HepG2 (cell line): ENCODE results near the gene THOC6. TPM values are rescaled to one million over a fixed set of nuclear protein-coding genes. Genes with fewer than 3 reads are reported as not detected.

Source experiments
- BORCS8-MEF2B ChIP-seq: sonication (generic); formaldehyde crosslinking; IDR thresholded peaks from 2 replicates; pipeline ENCODE4 v1.8.0; 2022; ENCODE audit warnings: mild to moderate bottlenecking, missing genetic modification reagents
- MTA1 ChIP-seq: sonication (generic); formaldehyde crosslinking; IDR thresholded peaks from 2 replicates; pipeline ENCODE4 v1.4.0; 2020; ENCODE audit warnings: missing genetic modification reagents, mild to moderate bottlenecking, borderline replicate concordance
- POLR2A ChIP-seq, 2 experiments: IDR thresholded peaks; 2 replicates each; pipeline ENCODE4 v1.6.1; 2011; ENCODE audit warnings: low read depth in 2 of 2, low read length in 2 of 2, mild to moderate bottlenecking in 1 of 2, moderate library complexity in 1 of 2; ENCODE audit not compliant: insufficient read depth in 1 of 2
- TBX3 ChIP-seq: fragments of 450-650 bp; IDR thresholded peaks from 2 replicates; pipeline ENCODE4 v1.6.1; 2017; ENCODE audit warnings: antibody characterized with exemption, mild to moderate bottlenecking, inconsistent platforms, borderline replicate concordance
- YY1 ChIP-seq: IDR thresholded peaks from 2 replicates; pipeline ENCODE4 v1.6.1; 2011; ENCODE audit warnings: low read length, low read depth, moderate library complexity, mild to moderate bottlenecking; ENCODE audit not compliant: insufficient read depth, insufficient replicate concordance
- ZNF30 ChIP-seq: sonication (generic); formaldehyde crosslinking; IDR thresholded peaks from 2 replicates; pipeline ENCODE4 v1.5.0; 2020; ENCODE audit warnings: mild to moderate bottlenecking, missing genetic modification reagents
- polyA plus RNA-seq, 8 experiments: library from polyadenylated mRNA; depleted of rRNA in 3 of 8; stranded (reverse) in 7 of 8; unstranded in 1 of 8; fragments of >200 nt; fragmentation: Illumina TruSeq in 4 of 8; extraction: Trizol in 4 of 8; gene quantifications; 2 replicates each; pipeline versions ENCODE4 v1.2.1 to v1.2.3, GENCODE V29; 2011 to 2016; ENCODE audit warnings: low read depth in 4 of 8, missing spikeins in 1 of 8, mixed read lengths in 1 of 8; ENCODE audit not compliant: insufficient read depth in 1 of 8
- total RNA-seq, 5 experiments: library from RNA; depleted of rRNA; stranded (reverse); fragments of >200 nt; fragmentation: Illumina TruSeq; extraction: Trizol; gene quantifications; 2 replicates each; pipeline ENCODE4 v1.2.3, GENCODE V29; 2016; ENCODE audit warnings: low read depth in 1 of 5
- TF ChIP-seq, protein P1 (sequence below): sonication (generic); formaldehyde crosslinking; IDR thresholded peaks from 2 replicates; pipeline ENCODE4 v1.8.0; 2022; ENCODE audit warnings: mild to moderate bottlenecking, missing genetic modification reagents, borderline replicate concordance
- TF ChIP-seq, protein P2 (sequence below): sonication (generic); formaldehyde crosslinking; IDR thresholded peaks from 2 replicates; pipeline ENCODE4 v1.4.0; 2020; ENCODE audit warnings: missing genetic modification reagents, borderline replicate concordance
- TF ChIP-seq, protein P3 (sequence below): sonication (generic); formaldehyde crosslinking; IDR thresholded peaks from 2 replicates; pipeline ENCODE4 v1.4.0; 2020; ENCODE audit warnings: missing genetic modification reagents; ENCODE audit errors: not compliant biosample characterization
- TF ChIP-seq, protein P4 (sequence below): sonication (generic); IDR thresholded peaks from 2 replicates; pipeline ENCODE4 v1.6.1; 2016; ENCODE audit warnings: low read depth, borderline replicate concordance
- TF ChIP-seq, protein P5 (sequence below): fragments of 450-650 bp; IDR thresholded peaks from 2 replicates; pipeline ENCODE4 v1.6.1; 2017; ENCODE audit warnings: mild to moderate bottlenecking
- TF ChIP-seq, protein P6 (sequence below): sonication (generic); formaldehyde crosslinking; IDR thresholded peaks from 2 replicates; pipeline ENCODE4 v1.4.0; 2020; ENCODE audit warnings: missing genetic modification reagents, borderline replicate concordance

THOC6 gene
- total and polyA plus RNA-seq, 2 of the 13 experiments (the other 11 are each of a cell fraction or from before 2014, with no cell fraction given): 32.1 to 37.0 TPM

DNA sequence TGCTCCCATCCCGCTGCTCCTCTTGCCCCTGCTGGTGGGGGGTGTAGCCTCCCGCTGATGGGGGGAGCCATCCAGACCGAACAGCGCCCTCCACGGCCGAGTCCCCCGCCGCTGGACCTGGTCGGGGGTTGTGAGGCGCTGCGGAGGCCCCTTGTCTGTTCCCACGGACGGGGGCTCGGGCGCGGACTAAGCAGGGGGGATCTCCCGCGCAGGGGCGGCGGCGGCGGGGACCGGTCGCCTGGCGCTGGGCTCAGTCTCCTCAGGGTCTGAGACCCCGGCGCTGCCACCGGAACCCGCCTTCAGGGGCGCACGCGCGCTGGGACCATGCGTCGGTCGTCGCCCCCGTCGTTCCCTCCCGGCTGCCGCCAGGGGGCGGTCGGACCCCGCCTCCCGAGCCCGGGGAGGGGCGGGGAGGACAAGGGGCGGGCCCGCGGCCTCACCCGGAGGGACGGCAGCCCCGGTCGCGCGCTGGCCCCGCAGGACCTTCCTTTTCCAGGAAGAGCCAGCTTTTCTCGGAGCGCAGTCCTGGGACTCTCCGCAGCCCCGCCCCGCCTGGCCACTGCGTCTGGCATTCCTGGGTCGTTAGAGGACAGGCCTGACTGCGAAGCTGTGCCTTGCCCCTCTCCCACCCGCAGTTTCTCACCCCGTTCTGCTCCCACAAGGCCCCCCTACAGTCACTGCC is 35.3 kb downstream of the THOC6 start (continued):
- TF ChIP-seq, protein P1, sequence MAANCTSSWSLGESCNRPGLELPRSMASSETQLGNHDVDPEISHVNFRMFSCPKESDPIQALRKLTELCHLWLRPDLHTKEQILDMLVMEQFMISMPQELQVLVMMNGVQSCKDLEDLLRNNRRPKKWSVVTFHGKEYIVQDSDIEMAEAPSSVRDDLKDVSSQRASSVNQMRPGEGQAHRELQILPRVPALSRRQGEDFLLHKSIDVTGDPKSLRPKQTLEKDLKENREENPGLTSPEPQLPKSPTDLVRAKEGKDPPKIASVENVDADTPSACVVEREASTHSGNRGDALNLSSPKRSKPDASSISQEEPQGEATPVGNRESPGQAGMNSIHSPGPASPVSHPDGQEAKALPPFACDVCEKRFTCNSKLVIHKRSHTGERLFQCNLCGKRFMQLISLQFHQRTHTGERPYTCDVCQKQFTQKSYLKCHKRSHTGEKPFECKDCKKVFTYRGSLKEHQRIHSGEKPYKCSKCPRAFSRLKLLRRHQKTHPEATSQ (CRISPR knock-in tag): 0 out of 2 replicates have a peak, but pooled peaks have one; percentile 23
- TF ChIP-seq MTA1 (CRISPR knock-in tag) (peak; percentile 80), ZNF30 (no peak), POLR2A (IDR thresholded peaks at IDR 0.05; ENCODE audit: insufficient read depth in 1 of 2, low read depth in 2 of 2, low read length in 2 of 2) (peak; percentile 34 to 84; a peak in 3 of 4 replicates), YY1 (peak; percentile 49), BORCS8-MEF2B (CRISPR knock-in tag) (no peak), TBX3 (no peak)
- TF ChIP-seq, protein P2, sequence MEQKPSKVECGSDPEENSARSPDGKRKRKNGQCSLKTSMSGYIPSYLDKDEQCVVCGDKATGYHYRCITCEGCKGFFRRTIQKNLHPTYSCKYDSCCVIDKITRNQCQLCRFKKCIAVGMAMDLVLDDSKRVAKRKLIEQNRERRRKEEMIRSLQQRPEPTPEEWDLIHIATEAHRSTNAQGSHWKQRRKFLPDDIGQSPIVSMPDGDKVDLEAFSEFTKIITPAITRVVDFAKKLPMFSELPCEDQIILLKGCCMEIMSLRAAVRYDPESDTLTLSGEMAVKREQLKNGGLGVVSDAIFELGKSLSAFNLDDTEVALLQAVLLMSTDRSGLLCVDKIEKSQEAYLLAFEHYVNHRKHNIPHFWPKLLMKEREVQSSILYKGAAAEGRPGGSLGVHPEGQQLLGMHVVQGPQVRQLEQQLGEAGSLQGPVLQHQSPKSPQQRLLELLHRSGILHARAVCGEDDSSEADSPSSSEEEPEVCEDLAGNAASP (CRISPR knock-in tag): peak; percentile 87
- TF ChIP-seq, protein P3, sequence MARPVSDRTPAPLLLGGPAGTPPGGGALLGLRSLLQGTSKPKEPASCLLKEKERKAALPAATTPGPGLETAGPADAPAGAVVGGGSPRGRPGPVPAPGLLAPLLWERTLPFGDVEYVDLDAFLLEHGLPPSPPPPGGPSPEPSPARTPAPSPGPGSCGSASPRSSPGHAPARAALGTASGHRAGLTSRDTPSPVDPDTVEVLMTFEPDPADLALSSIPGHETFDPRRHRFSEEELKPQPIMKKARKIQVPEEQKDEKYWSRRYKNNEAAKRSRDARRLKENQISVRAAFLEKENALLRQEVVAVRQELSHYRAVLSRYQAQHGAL (CRISPR knock-in tag): no peak
- TF ChIP-seq, protein P4, sequence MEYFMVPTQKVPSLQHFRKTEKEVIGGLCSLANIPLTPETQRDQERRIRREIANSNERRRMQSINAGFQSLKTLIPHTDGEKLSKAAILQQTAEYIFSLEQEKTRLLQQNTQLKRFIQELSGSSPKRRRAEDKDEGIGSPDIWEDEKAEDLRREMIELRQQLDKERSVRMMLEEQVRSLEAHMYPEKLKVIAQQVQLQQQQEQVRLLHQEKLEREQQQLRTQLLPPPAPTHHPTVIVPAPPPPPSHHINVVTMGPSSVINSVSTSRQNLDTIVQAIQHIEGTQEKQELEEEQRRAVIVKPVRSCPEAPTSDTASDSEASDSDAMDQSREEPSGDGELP: no peak
- TF ChIP-seq, protein P5, sequence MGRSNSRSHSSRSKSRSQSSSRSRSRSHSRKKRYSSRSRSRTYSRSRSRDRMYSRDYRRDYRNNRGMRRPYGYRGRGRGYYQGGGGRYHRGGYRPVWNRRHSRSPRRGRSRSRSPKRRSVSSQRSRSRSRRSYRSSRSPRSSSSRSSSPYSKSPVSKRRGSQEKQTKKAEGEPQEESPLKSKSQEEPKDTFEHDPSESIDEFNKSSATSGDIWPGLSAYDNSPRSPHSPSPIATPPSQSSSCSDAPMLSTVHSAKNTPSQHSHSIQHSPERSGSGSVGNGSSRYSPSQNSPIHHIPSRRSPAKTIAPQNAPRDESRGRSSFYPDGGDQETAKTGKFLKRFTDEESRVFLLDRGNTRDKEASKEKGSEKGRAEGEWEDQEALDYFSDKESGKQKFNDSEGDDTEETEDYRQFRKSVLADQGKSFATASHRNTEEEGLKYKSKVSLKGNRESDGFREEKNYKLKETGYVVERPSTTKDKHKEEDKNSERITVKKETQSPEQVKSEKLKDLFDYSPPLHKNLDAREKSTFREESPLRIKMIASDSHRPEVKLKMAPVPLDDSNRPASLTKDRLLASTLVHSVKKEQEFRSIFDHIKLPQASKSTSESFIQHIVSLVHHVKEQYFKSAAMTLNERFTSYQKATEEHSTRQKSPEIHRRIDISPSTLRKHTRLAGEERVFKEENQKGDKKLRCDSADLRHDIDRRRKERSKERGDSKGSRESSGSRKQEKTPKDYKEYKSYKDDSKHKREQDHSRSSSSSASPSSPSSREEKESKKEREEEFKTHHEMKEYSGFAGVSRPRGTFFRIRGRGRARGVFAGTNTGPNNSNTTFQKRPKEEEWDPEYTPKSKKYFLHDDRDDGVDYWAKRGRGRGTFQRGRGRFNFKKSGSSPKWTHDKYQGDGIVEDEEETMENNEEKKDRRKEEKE: no peak
- TF ChIP-seq, protein P6, sequence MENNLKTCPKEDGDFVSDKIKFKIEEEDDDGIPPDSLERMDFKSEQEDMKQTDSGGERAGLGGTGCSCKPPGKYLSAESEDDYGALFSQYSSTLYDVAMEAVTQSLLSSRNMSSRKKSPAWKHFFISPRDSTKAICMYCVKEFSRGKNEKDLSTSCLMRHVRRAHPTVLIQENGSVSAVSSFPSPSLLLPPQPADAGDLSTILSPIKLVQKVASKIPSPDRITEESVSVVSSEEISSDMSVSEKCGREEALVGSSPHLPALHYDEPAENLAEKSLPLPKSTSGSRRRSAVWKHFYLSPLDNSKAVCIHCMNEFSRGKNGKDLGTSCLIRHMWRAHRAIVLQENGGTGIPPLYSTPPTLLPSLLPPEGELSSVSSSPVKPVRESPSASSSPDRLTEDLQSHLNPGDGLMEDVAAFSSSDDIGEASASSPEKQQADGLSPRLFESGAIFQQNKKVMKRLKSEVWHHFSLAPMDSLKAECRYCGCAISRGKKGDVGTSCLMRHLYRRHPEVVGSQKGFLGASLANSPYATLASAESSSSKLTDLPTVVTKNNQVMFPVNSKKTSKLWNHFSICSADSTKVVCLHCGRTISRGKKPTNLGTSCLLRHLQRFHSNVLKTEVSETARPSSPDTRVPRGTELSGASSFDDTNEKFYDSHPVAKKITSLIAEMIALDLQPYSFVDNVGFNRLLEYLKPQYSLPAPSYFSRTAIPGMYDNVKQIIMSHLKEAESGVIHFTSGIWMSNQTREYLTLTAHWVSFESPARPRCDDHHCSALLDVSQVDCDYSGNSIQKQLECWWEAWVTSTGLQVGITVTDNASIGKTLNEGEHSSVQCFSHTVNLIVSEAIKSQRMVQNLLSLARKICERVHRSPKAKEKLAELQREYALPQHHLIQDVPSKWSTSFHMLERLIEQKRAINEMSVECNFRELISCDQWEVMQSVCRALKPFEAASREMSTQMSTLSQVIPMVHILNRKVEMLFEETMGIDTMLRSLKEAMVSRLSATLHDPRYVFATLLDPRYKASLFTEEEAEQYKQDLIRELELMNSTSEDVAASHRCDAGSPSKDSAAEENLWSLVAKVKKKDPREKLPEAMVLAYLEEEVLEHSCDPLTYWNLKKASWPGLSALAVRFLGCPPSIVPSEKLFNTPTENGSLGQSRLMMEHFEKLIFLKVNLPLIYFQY (CRISPR knock-in tag): peak; percentile 61; the same call in 1 of the 2 replicates
